ENCODE measurements around the gene ROR2. TPM values are rescaled to one million over a fixed set of nuclear protein-coding genes. Genes with fewer than 3 reads are reported as not detected.
A peak's percentile ranks its signal among the peaks of the same experiment; 100 is the strongest.

ROR2 gene
- total and polyA plus RNA-seq, 9 donors: 2.1 to 9.4 (median 4.6) TPM

DNA sequence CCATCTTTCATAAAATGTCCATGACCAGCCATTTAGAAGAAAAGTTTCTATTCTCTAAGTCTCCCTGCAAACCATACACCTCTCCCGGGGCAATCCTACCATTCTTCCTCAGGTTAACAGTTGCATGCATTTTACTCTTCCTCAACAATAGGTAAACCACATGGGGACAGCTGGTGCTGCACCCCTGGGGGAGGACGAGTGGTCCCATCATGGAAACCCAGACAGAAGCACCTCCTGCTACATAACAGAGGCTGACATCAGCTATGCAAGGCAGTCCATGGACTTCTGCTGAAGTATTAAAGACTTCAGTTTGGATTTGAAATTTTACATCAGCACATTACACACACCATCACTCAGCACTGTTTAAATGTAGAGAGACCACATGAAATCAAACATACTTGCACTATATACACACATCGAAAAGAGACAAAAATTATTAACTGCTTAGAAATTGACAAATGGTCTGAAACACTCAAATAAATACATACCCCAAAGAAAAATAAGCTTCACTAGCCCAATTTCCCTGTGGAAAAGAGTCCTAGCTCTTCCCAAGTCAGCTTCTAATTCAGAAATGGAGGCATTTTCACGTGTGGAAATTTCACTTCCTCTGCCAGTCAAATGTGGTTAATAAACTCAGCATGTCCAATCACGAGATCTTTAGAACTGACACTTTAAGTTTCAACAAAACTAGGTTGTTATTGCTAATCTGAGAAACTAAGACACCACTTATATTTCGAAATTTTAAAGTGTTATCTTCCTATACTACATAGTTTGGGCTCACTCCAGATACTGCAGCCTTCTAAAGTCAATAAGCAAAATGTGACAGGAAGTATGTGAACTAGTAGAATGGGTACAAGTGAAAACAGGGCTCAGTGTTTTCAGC, 173.4 kb downstream of the ROR2 start:
- Histone ChIP-seq H3K27ac (ENCODE audit: low read length) (no peak overlapping the region), H3K4me3 (ENCODE audit: low read length) (no peak overlapping the region), H3K36me3 (ENCODE audit: control insufficient read depth, insufficient read depth, low read length) (no peaks in the 10 kb centered on the region), H3K9me3 (replicated peaks; ENCODE audit: control insufficient read depth, low read depth, low read length) (no peaks in the 10 kb centered on the region), H3K27me3 (ENCODE audit: control insufficient read depth, insufficient read depth, low read length) (peaks cover 10% of the 10 kb centered on the region), H3K4me1 (ENCODE audit: control insufficient read depth, insufficient read depth, low read length) (no peaks in the 10 kb centered on the region)
- 78% methylated on average over 1 of the region's 6 CpGs for WGBS (ENCODE audit: insufficient coverage)
- peak; percentile 32 for DNase-seq

DNA sequence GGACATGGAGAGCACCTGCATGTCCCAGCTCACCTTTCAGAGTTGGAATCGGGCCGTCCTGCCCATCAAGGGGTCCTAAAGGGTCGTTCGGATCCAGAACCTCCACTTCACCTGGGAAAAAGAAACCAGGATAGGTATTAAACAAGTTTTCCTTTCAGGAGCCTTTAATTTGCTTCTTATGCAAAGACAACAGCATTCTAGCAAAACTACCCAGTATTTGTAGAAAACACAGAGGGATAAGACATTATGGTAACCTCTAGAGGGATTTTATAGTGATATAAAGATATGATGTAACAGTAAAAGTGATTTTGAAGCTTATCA, 174.4 kb downstream of the ROR2 start:
- DNase-seq: no peak
- no peak overlapping the region for H3K27ac ChIP-seq (ENCODE audit: low read length)
- H3K27me3 ChIP-seq (ENCODE audit: control insufficient read depth, insufficient read depth, low read length): peaks cover 10% of the 10 kb centered on the region
- WGBS (ENCODE audit: insufficient coverage): 7% methylated on average over 4 of the region's 4 CpGs
- no peak overlapping the region for H3K4me3 ChIP-seq (ENCODE audit: low read length)
- peaks cover 4% of the 10 kb centered on the region for H3K4me1 ChIP-seq (ENCODE audit: control insufficient read depth, insufficient read depth, low read length)
- no peaks in the 10 kb centered on the region for H3K9me3 ChIP-seq (replicated peaks; ENCODE audit: control insufficient read depth, low read depth, low read length)
- no peaks in the 10 kb centered on the region for H3K36me3 ChIP-seq (ENCODE audit: control insufficient read depth, insufficient read depth, low read length)

DNA sequence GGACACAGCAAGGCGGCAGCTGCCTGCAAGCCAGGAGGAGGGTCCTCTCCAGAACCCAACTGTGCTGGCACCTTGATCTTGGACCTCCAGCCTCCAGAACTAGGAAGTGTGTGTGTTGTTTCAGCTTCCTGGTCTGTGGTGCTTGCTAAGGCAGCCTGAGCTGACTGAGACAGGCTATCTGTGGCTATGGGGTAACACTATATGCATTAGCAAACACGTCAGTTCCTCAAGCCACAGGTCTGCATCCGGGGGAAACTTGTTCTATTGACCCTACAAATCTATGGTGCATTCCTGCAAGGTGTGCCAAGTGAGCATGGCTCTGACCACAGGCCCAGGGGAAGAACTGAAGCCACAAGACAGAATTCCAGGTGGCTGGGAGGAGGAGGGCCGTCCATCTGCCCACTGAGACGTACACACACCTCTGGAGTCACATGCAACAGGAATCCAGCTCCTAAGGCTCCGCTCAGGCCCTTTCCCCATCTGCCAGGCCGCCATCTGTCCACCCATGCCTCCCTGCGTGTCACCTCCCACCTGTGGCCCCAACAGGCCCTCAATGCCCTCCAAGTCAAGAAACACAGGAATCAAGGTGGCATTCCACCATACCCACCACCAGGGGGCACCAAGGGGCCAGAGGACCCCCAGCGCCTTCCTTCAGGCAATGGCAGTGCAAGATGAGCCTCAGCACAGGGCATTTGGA, 174.9 kb downstream of the ROR2 start:
- Histone ChIP-seq H3K4me3 (ENCODE audit: low read length) (no peak overlapping the region), H3K36me3 (ENCODE audit: control insufficient read depth, insufficient read depth, low read length) (no peaks in the 10 kb centered on the region), H3K27me3 (ENCODE audit: control insufficient read depth, insufficient read depth, low read length) (peaks cover 10% of the 10 kb centered on the region), H3K9me3 (replicated peaks; ENCODE audit: control insufficient read depth, low read depth, low read length) (no peaks in the 10 kb centered on the region), H3K4me1 (ENCODE audit: control insufficient read depth, insufficient read depth, low read length) (peaks cover 5% of the 10 kb centered on the region), H3K27ac (ENCODE audit: low read length) (no peak overlapping the region)
- peak; percentile 71 for DNase-seq
- WGBS (ENCODE audit: insufficient coverage): 55% methylated on average over 4 of the region's 9 CpGs

DNA sequence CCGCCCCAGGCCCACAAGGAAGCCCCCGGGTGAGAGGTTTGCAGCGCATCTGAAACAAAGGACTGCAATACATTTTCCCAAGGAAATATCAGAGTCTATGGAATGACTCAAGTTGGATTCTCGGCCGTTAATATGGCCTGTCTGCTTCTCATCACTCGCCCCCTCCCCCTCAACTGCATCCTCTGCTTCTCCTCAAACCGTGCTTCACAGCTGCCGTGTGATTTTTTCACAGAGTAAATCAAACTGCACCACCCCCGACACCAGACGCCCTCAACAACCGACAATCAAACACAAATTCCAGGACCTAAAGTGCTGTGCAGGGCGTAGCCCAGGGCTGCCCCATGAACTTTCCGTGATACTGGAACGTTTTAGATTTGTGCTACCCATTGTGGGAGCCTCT, 176.9 kb downstream of the ROR2 start:
- H3K27ac ChIP-seq (ENCODE audit: low read length): no peak overlapping the region
- DNase-seq: no peak
- peaks cover 14% of the 10 kb centered on the region for H3K27me3 ChIP-seq (ENCODE audit: control insufficient read depth, insufficient read depth, low read length)
- H3K4me3 ChIP-seq (ENCODE audit: low read length): no peak overlapping the region
- H3K36me3 ChIP-seq (ENCODE audit: control insufficient read depth, insufficient read depth, low read length): no peaks in the 10 kb centered on the region
- WGBS (ENCODE audit: insufficient coverage): 47% methylated on average over 14 of the region's 14 CpGs
- peaks cover 5% of the 10 kb centered on the region for H3K4me1 ChIP-seq (ENCODE audit: control insufficient read depth, insufficient read depth, low read length)
- H3K9me3 ChIP-seq (replicated peaks; ENCODE audit: control insufficient read depth, low read depth, low read length): no peaks in the 10 kb centered on the region

DNA sequence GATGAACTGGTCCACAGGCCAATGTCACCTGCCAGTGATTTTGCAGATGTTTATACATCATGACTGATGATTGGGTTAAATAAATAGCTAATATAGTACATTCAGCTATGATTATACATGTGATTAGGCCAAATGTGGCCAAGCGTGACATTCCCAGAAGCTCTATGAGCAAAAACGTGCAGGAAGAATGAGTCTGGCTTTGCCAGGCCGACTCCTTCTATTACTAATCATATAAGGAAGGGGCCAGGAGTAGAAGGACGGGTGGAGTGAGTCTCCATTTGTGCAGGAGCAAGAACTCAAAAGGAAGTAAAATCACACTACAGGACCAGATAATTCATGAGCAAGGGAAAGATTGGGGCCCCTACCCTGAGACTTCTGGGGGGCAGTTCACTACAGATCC, 178.2 kb downstream of the ROR2 start:
- Histone ChIP-seq H3K27me3 (ENCODE audit: control insufficient read depth, insufficient read depth, low read length) (peaks cover 18% of the 10 kb centered on the region), H3K27ac (ENCODE audit: low read length) (no peak overlapping the region)

DNA sequence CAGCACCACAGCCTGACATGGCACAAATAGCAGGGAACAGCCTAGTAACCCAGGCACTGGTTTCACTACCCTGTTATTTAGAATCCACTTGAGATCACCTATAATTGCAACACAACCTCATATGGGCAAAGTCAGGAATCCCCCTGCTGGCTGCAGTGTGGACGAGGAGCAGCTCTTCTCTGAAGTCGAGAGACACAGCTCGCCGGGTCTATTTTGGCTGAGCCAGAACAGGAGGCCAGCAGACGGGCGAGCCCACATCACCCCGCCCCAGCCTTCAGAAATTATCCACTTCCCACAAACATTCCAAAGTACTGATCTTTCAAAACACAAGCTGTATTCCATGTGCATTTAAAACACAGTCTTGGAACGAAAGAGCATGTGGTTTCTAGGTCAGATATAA, 179.0 kb downstream of the ROR2 start:
- H3K4me3 ChIP-seq (ENCODE audit: low read length): no peak overlapping the region
- peak overlapping the region; percentile 9 for H3K27ac ChIP-seq (ENCODE audit: low read length)
- no CpG with 5 or more reads among the region's 8 CpGs for WGBS (ENCODE audit: insufficient coverage)
- H3K9me3 ChIP-seq (replicated peaks; ENCODE audit: control insufficient read depth, low read depth, low read length): no peaks in the 10 kb centered on the region
- H3K4me1 ChIP-seq (ENCODE audit: control insufficient read depth, insufficient read depth, low read length): peaks cover 5% of the 10 kb centered on the region
- DNase-seq: peak; percentile 74
- H3K27me3 ChIP-seq (ENCODE audit: control insufficient read depth, insufficient read depth, low read length): peaks cover 18% of the 10 kb centered on the region
- H3K36me3 ChIP-seq (ENCODE audit: control insufficient read depth, insufficient read depth, low read length): no peaks in the 10 kb centered on the region

More for the DNA sequence above, 178.2 kb downstream of the ROR2 start:
- Histone ChIP-seq H3K4me3 (ENCODE audit: low read length) (no peak overlapping the region), H3K9me3 (replicated peaks; ENCODE audit: control insufficient read depth, low read depth, low read length) (no peaks in the 10 kb centered on the region), H3K36me3 (ENCODE audit: control insufficient read depth, insufficient read depth, low read length) (no peaks in the 10 kb centered on the region), H3K4me1 (ENCODE audit: control insufficient read depth, insufficient read depth, low read length) (peaks cover 5% of the 10 kb centered on the region)
- WGBS (ENCODE audit: insufficient coverage): no CpG with 5 or more reads among the region's 4 CpGs
- DNase-seq: no peak

DNA sequence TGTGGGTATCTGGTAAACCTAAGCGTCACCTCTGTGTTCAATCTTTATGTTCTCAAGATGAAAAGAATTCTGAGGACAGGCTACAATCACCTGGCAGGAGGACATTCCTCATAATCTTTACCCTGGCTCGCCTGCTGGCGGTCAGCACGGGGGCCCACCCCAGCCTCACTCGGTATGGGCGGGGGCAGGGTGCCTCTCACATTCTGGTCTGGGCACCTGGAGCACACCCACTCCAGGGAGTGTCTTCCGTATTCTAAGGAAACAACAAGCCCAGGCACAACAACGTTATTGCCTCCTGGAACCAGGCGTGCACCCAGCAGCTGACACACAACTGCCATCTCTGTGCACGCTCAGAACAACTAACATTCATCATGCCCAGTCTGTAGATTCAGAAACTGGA, 179.8 kb downstream of the ROR2 start:
- H3K27me3 ChIP-seq (ENCODE audit: control insufficient read depth, insufficient read depth, low read length): peaks cover 21% of the 10 kb centered on the region
- H3K36me3 ChIP-seq (ENCODE audit: control insufficient read depth, insufficient read depth, low read length): no peaks in the 10 kb centered on the region
- no peak overlapping the region for H3K4me3 ChIP-seq (ENCODE audit: low read length)
- H3K27ac ChIP-seq (ENCODE audit: low read length): no peak overlapping the region
- DNase-seq: no peak
- 80% methylated on average over 9 of the region's 10 CpGs for WGBS (ENCODE audit: insufficient coverage)
- H3K9me3 ChIP-seq (replicated peaks; ENCODE audit: control insufficient read depth, low read depth, low read length): no peaks in the 10 kb centered on the region
- peaks cover 5% of the 10 kb centered on the region for H3K4me1 ChIP-seq (ENCODE audit: control insufficient read depth, insufficient read depth, low read length)

DNA sequence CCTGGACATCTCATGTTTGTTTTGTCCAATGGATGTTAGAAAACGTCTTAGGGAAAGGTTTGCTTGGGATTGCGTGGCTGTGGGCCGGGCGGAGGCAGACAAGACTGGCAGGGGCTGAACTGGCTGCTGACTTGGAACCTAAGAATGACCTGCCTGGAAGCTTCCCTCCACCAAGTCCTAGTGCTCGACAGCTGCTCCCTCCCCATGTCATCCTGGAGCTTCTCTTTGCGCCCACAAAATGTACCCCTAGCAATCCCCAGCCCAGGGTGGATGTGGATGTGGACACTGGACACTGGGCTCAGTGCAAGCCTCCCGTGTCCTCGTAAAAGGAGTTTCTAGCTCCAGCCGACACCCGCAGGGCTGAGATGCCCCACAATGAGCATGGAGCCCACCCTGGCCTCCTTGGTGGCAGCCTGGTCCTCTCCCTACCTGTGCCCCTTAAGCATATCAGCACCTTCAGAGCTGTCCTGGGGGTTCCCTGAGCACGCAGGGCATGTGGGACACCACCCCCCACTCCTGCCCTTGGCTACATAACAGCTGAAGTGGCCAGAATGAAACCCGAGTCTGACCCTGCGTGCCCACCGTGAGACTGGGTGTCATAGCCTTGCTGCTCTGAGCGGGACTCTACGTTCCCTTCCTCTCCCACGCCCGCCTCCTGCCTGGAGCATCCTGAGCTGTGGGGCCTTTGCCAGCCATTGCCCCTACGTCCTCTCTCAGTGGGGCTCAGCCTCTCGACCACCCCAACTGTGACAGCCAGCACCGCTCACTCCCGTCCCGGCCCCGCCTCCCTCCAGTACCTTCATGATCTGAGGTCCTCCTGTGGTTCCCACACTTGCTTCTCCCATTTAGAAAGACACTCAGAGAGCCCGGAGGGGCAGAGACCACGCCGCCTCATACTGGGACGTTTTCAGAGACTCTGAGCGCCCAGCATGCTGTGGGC, 180.8 kb downstream of the ROR2 start:
- Histone ChIP-seq H3K27ac (ENCODE audit: low read length) (no peak overlapping the region), H3K27me3 (ENCODE audit: control insufficient read depth, insufficient read depth, low read length) (peaks cover 21% of the 10 kb centered on the region), H3K36me3 (ENCODE audit: control insufficient read depth, insufficient read depth, low read length) (no peaks in the 10 kb centered on the region), H3K4me1 (ENCODE audit: control insufficient read depth, insufficient read depth, low read length) (peaks cover 5% of the 10 kb centered on the region), H3K9me3 (replicated peaks; ENCODE audit: control insufficient read depth, low read depth, low read length) (peaks cover 2% of the 10 kb centered on the region), H3K4me3 (ENCODE audit: low read length) (no peak overlapping the region)
- WGBS (ENCODE audit: insufficient coverage): 91% methylated on average over 28 of the region's 29 CpGs
- DNase-seq: no peak

DNA sequence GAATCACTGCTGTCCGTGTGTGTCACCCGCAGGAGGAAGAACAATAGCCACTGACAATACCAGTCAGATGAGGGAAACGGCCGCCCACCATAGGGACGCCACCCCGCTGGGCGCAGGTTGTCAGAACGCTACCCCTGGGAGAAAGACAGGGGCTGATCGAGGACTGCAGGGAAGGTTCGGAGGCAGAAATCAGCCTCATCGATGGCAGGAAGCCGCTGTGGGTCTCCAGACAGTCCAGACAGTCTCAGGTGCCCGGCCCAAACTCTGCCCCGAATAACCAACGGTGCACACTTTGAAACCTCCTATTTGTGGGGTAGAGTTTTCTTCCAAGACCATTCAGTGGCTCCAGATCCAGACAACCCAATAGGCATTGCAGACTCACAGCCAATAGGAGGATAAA, 181.5 kb downstream of the ROR2 start:
- Histone ChIP-seq H3K36me3 (ENCODE audit: control insufficient read depth, insufficient read depth, low read length) (no peaks in the 10 kb centered on the region), H3K27ac (ENCODE audit: low read length) (no peak overlapping the region), H3K27me3 (ENCODE audit: control insufficient read depth, insufficient read depth, low read length) (peaks cover 17% of the 10 kb centered on the region), H3K9me3 (replicated peaks; ENCODE audit: control insufficient read depth, low read depth, low read length) (peaks cover 2% of the 10 kb centered on the region), H3K4me1 (ENCODE audit: control insufficient read depth, insufficient read depth, low read length) (peaks cover 5% of the 10 kb centered on the region), H3K4me3 (ENCODE audit: low read length) (no peak overlapping the region)
- DNase-seq: no peak
- WGBS (ENCODE audit: insufficient coverage): 86% methylated on average over 13 of the region's 15 CpGs

Measured in muscle of leg (tissue), 11 donors.